SK-N-SH (cell line): ENCODE measurements around the gene TMEM69. TPM values are rescaled to one million over a fixed set of nuclear protein-coding genes. Genes with fewer than 3 reads are reported as not detected.

Experiments used
- CTCF ChIA-PET: fragments of 300-600, 350-600 bp; formaldehyde crosslinking; extraction: SDS; loops from one replicate; lab custom pipeline; 2021; lab: Yijun Ruan, JAX
- POLR2A ChIA-PET: fragments of 350-600 bp; sonication (Branson Sonifier 250); formaldehyde crosslinking; extraction: SDS; loops from one replicate; lab custom pipeline; 2020; ENCODE audit warnings: antibody characterized with exemption, inconsistent platforms; lab: Yijun Ruan, JAX
- DNase-seq: peaks from one replicate; pipeline ENCODE4 v3.0.0; 2012
- H2AFZ ChIP-seq: fragments of 200-600 bp; sonication (generic); 2 replicates; pipeline ENCODE4 v1.8.1; 2016; ENCODE audit warnings: antibody characterized with exemption, mild to moderate bottlenecking, low read depth
- H3F3A ChIP-seq: fragments of 200-600 bp; sonication (generic); replicated peaks from 2 replicates; pipeline ENCODE3; 2016; ENCODE audit warnings: antibody characterized with exemption, mild to moderate bottlenecking; ENCODE audit not compliant: insufficient read depth
- H3K27ac ChIP-seq, 2 experiments: fragments of 200-500 bp in 1 of 2; fragments of 200-600 bp in 1 of 2; sonication (Bioruptor generic) in 1 of 2; sonication (generic), shearing (Covaris generic) in 1 of 2; 2 replicates each; pipeline versions ENCODE4 v1.5.1 to v1.6.1; 2014 to 2016; ENCODE audit warnings: low read depth in 2 of 2, inconsistent platforms in 1 of 2, low read length in 1 of 2, mild to moderate bottlenecking in 1 of 2, mixed read lengths in 1 of 2
- H3K27me3 ChIP-seq: fragments of 200-600 bp; sonication (generic), shearing (Covaris generic); 2 replicates; pipeline ENCODE4 v1.6.1; 2016; ENCODE audit warnings: mixed run types; ENCODE audit not compliant: insufficient read depth
- H3K36me3 ChIP-seq, 2 experiments: fragments of 200-500 bp in 1 of 2; fragments of 200-600 bp in 1 of 2; sonication (Bioruptor generic) in 1 of 2; sonication (generic) in 1 of 2; replicated peaks in 1 of 2; 2 replicates each; pipeline versions ENCODE3 to v1.5.1; 2014 to 2016; ENCODE audit warnings: low read length in 1 of 2, mild to moderate bottlenecking in 1 of 2; ENCODE audit not compliant: insufficient read depth in 2 of 2, control insufficient read depth in 1 of 2
- H3K4me1 ChIP-seq, 2 experiments: fragments of 200-500 bp in 1 of 2; fragments of 200-600 bp in 1 of 2; sonication (Bioruptor generic) in 1 of 2; sonication (generic), shearing (Covaris generic) in 1 of 2; 2 replicates each; pipeline versions ENCODE4 v1.5.1 to v1.6.1; 2014 to 2016; ENCODE audit warnings: low read depth in 1 of 2, low read length in 1 of 2, mixed run types in 1 of 2; ENCODE audit not compliant: insufficient read depth in 2 of 2, control insufficient read depth in 1 of 2
- H3K4me2 ChIP-seq: fragments of 200-600 bp; sonication (generic), shearing (Covaris generic); 2 replicates; pipeline ENCODE4 v1.6.1; 2017; ENCODE audit warnings: mixed run types
- H3K4me3 ChIP-seq, 2 experiments: fragments of 200-500 bp in 1 of 2; fragments of 200-600 bp in 1 of 2; sonication (Bioruptor generic) in 1 of 2; sonication (generic), shearing (Covaris generic) in 1 of 2; 2 replicates each; pipeline versions ENCODE4 v1.5.1 to v1.8.1; 2014 to 2016; ENCODE audit warnings: low read depth in 2 of 2, inconsistent platforms in 1 of 2, low read length in 1 of 2, mild to moderate bottlenecking in 1 of 2, mixed read lengths in 1 of 2, moderate library complexity in 1 of 2
- H3K79me2 ChIP-seq: fragments of 200-600 bp; sonication (generic); 2 replicates; pipeline ENCODE4 v1.8.1; 2017; ENCODE audit warnings: mild to moderate bottlenecking; ENCODE audit not compliant: insufficient read depth
- H3K9ac ChIP-seq: fragments of 200-600 bp; sonication (generic); 2 replicates; pipeline ENCODE4 v1.6.1; 2017; ENCODE audit warnings: mixed run types
- H3K9me2 ChIP-seq: fragments of 200-600 bp; sonication (generic); 2 replicates; pipeline ENCODE4 v1.6.1; 2017; ENCODE audit warnings: mixed run types
- H3K9me3 ChIP-seq: fragments of 200-600 bp; sonication (generic); 2 replicates; pipeline ENCODE4 v1.6.1; 2017; ENCODE audit warnings: mixed run types, mild to moderate bottlenecking, moderate library complexity
- H4K20me1 ChIP-seq: fragments of 200-600 bp; sonication (generic); 2 replicates; pipeline ENCODE4 v1.6.1; 2017; ENCODE audit warnings: mild to moderate bottlenecking, mixed run types; ENCODE audit not compliant: insufficient read depth
- CHD2 ChIP-seq: fragments of 150-350 bp; IDR thresholded peaks from 2 replicates; pipeline ENCODE4 v1.6.1; 2018; ENCODE audit warnings: low read length; ENCODE audit not compliant: partially characterized antibody
- ELF1 ChIP-seq: IDR thresholded peaks from 2 replicates; pipeline ENCODE4 v1.4.0; 2012
- EP300 ChIP-seq, 2 experiments: IDR thresholded peaks; 2 replicates each; pipeline versions ENCODE4 v1.4.0 to v1.6.1; 2012; ENCODE audit warnings: borderline replicate concordance in 1 of 2, low read depth in 1 of 2, low read length in 1 of 2
- EZH2phosphoT487 ChIP-seq: fragments of 200-600 bp; sonication (generic); IDR thresholded peaks from 2 replicates; pipeline ENCODE4 v1.6.1; 2017; ENCODE audit warnings: low read depth, mixed run types, mild to moderate bottlenecking, antibody characterized with exemption, moderate library complexity, borderline replicate concordance
- FOXJ3 ChIP-seq: sonication (generic); formaldehyde crosslinking; IDR thresholded peaks from 2 replicates; pipeline ENCODE4 v1.5.1; 2020; ENCODE audit warnings: mild to moderate bottlenecking, missing genetic modification reagents
- FOXM1 ChIP-seq: IDR thresholded peaks from 2 replicates; pipeline ENCODE4 v1.4.0; 2012; ENCODE audit warnings: low read depth, mild to moderate bottlenecking
- GATA2 ChIP-seq: sonication (generic); formaldehyde crosslinking; IDR thresholded peaks from 2 replicates; pipeline ENCODE4 v1.5.0; 2020; ENCODE audit warnings: mild to moderate bottlenecking, missing genetic modification reagents
- IRF3 ChIP-seq: fragments of 150-350 bp; IDR thresholded peaks from 2 replicates; pipeline ENCODE4 v1.6.1; 2016; ENCODE audit warnings: mild to moderate bottlenecking, low read depth, low read length
- JUND ChIP-seq: IDR thresholded peaks from 2 replicates; pipeline ENCODE4 v1.4.0; 2012
- MEF2A ChIP-seq: IDR thresholded peaks from 2 replicates; pipeline ENCODE4 v1.4.0; 2012; ENCODE audit warnings: low read depth, borderline replicate concordance
- MXI1 ChIP-seq: IDR thresholded peaks from 2 replicates; pipeline ENCODE4 v1.6.1; 2012; ENCODE audit warnings: mild to moderate bottlenecking, low read depth, low read length, improper control_type of control experiment
- PBX3 ChIP-seq: IDR thresholded peaks from 2 replicates; pipeline ENCODE4; 2012
- POLR2AphosphoS5 ChIP-seq: IDR thresholded peaks from 2 replicates; pipeline ENCODE4 v1.6.1; 2012; ENCODE audit warnings: low read depth, low read length
- RAD21 ChIP-seq: IDR thresholded peaks from 2 replicates; pipeline ENCODE4 v1.6.1; 2012; ENCODE audit warnings: mild to moderate bottlenecking, low read length
- RCOR1 ChIP-seq: fragments of 150-350 bp; IDR thresholded peaks from 2 replicates; pipeline ENCODE4 v1.6.1; 2017; ENCODE audit warnings: antibody characterized with exemption, low read length
- RXRA ChIP-seq: IDR thresholded peaks from 2 replicates; pipeline ENCODE4 v1.4.0; 2012; ENCODE audit warnings: low read depth, mild to moderate bottlenecking, borderline replicate concordance
- SIN3A ChIP-seq: IDR thresholded peaks from 2 replicates; pipeline ENCODE4 v1.6.1; 2012; ENCODE audit warnings: low read depth, mild to moderate bottlenecking, low read length, moderate library complexity, borderline replicate concordance
- SMC3 ChIP-seq: IDR thresholded peaks from 2 replicates; pipeline ENCODE4 v1.6.1; 2012; ENCODE audit warnings: low read depth, low read length, improper control_type of control experiment
- WGBS: methylation state at CpG from one replicate; pipeline ENCODE4 v1.1.6; 2017; ENCODE audit warnings: low lambda C conversion rate; 5-methylcytosine and 5-hydroxymethylcytosine counted together
- polyA plus RNA-seq, 3 experiments: library from polyadenylated mRNA; depleted of rRNA; stranded (reverse); fragments of >200 nt; gene quantifications; 2 replicates each; pipeline ENCODE4 v1.2.3, GENCODE V29; 2012
- TF ChIP-seq, protein P1 (sequence below): fragments of 150-350 bp; IDR thresholded peaks from 2 replicates; pipeline ENCODE4 v1.6.1; 2017; ENCODE audit warnings: antibody characterized with exemption, low read length, low read depth, borderline replicate concordance
- TF ChIP-seq, protein P2 (sequence below): IDR thresholded peaks from 2 replicates; pipeline ENCODE4 v1.4.0; 2012; ENCODE audit warnings: low read depth, borderline replicate concordance
- TF ChIP-seq, protein P3 (sequence below): IDR thresholded peaks from 2 replicates; pipeline ENCODE4 v1.4.0; 2012; ENCODE audit warnings: low read depth, borderline replicate concordance

The TMEM69 gene
- polyA plus RNA-seq, 1 of the 3 experiments (the other 2 are of a cell fraction), result 46.1 TPM

GRCh38 chr1:45704637-45705036 lies 16.7 kb downstream of the TMEM69 start:
- ChIA-PET POLR2A (no interaction called here), CTCF (no interaction called here)
- TF ChIP-seq GATA2 (CRISPR knock-in tag), result no peak
- TF ChIP-seq IRF3, result no peak
- TF ChIP-seq POLR2AphosphoS5, result no peak
- TF ChIP-seq ELF1, result no peak
- TF ChIP-seq PBX3, result no peak
- TF ChIP-seq RXRA, result no peak
- TF ChIP-seq RCOR1, result no peak
- no peak for TF ChIP-seq JUND
- no peak for TF ChIP-seq FOXJ3 (CRISPR knock-in tag)
- TF ChIP-seq, protein P1, sequence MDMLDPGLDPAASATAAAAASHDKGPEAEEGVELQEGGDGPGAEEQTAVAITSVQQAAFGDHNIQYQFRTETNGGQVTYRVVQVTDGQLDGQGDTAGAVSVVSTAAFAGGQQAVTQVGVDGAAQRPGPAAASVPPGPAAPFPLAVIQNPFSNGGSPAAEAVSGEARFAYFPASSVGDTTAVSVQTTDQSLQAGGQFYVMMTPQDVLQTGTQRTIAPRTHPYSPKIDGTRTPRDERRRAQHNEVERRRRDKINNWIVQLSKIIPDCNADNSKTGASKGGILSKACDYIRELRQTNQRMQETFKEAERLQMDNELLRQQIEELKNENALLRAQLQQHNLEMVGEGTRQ, result no peak
- TF ChIP-seq CHD2, result no peak
- TF ChIP-seq SIN3A, result no peak
- TF ChIP-seq MEF2A, result no peak
- DNase-seq, result no peak
- no peaks in the 10 kb centered on the region for H3K79me2 ChIP-seq
- no peaks in the 10 kb centered on the region; the same call in 1 of the 2 replicates for H3K9me3 ChIP-seq
- H4K20me1 ChIP-seq, result no peaks in the 10 kb centered on the region
- H3K4me3 ChIP-seq, result no peak overlapping the region
- H2AFZ ChIP-seq, result no peak overlapping the region
- no peak overlapping the region for H3K4me2 ChIP-seq
- peaks cover 0 to 10% of the 10 kb centered on the region in 2 experiments for H3K36me3 ChIP-seq
- WGBS, result 100% methylated on average over 1 of the region's 1 CpG
- no peak overlapping the region for H3K27ac ChIP-seq
- no peaks in the 10 kb centered on the region for H3K4me1 ChIP-seq
- no peaks in the 10 kb centered on the region for H3F3A ChIP-seq
- no peaks in the 10 kb centered on the region for H3K27me3 ChIP-seq
- H3K9ac ChIP-seq, result no peak overlapping the region
- no peaks in the 10 kb centered on the region for H3K9me2 ChIP-seq

DNA sequence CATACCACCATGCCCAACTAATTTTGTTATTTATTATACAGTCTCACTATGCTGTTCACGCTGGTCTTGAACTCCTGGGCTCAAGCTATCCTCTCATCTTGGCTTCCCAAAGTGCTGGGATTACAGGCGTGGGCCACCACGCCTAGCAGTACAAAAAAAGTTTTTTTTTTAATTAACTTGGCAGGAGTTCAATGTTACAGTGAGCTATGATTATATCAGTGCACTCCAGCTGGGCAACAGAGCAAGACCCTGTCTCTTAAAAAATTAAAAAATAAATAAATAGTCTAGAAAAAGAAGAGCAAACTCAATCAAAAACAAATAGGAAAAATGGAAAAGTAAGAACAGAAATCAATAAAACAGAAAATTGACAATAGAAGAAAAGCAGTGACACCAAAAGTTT lies 25.7 kb downstream of the TMEM69 start:
- 98% methylated on average over 3 of the region's 3 CpGs for WGBS
- peaks cover 8 to 32% of the 10 kb centered on the region in 2 experiments for H3K36me3 ChIP-seq
- H3K9me2 ChIP-seq, result no peaks in the 10 kb centered on the region
- no peaks in the 10 kb centered on the region for H3F3A ChIP-seq
- H3K9ac ChIP-seq, result no peak overlapping the region
- ChIA-PET CTCF (interaction anchor here (0.9 kb wide), 1 partner anchor 108 kb away, joined by 3 read pairs; no protein-coding TSS in a partner anchor), POLR2A (no interaction called here)
- H2AFZ ChIP-seq, result no peak overlapping the region
- no peaks in the 10 kb centered on the region for H3K79me2 ChIP-seq
- no peak overlapping the region for H3K27ac ChIP-seq
- H3K9me3 ChIP-seq, result no peaks in the 10 kb centered on the region
- H3K4me2 ChIP-seq, result no peak overlapping the region
- no peak overlapping the region for H3K4me3 ChIP-seq
- no peaks in the 10 kb centered on the region for H4K20me1 ChIP-seq
- H3K27me3 ChIP-seq, result no peaks in the 10 kb centered on the region
- no peaks in the 10 kb centered on the region for H3K4me1 ChIP-seq
- no peak for DNase-seq
- TF ChIP-seq GATA2 (CRISPR knock-in tag) (no peak), EP300 (IDR thresholded peaks at IDR 0.05; ENCODE audit: borderline replicate concordance in 1 of 2, low read depth in 1 of 2, low read length in 1 of 2) (no peak), SIN3A (no peak), EZH2phosphoT487 (no peak), RAD21 (no peak), IRF3 (no peak), MXI1 (no peak), FOXM1 (no peak), SMC3 (no peak)
- TF ChIP-seq, protein P2, sequence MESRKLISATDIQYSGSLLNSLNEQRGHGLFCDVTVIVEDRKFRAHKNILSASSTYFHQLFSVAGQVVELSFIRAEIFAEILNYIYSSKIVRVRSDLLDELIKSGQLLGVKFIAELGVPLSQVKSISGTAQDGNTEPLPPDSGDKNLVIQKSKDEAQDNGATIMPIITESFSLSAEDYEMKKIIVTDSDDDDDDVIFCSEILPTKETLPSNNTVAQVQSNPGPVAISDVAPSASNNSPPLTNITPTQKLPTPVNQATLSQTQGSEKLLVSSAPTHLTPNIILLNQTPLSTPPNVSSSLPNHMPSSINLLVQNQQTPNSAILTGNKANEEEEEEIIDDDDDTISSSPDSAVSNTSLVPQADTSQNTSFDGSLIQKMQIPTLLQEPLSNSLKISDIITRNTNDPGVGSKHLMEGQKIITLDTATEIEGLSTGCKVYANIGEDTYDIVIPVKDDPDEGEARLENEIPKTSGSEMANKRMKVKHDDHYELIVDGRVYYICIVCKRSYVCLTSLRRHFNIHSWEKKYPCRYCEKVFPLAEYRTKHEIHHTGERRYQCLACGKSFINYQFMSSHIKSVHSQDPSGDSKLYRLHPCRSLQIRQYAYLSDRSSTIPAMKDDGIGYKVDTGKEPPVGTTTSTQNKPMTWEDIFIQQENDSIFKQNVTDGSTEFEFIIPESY, result no peak
- TF ChIP-seq, protein P3, sequence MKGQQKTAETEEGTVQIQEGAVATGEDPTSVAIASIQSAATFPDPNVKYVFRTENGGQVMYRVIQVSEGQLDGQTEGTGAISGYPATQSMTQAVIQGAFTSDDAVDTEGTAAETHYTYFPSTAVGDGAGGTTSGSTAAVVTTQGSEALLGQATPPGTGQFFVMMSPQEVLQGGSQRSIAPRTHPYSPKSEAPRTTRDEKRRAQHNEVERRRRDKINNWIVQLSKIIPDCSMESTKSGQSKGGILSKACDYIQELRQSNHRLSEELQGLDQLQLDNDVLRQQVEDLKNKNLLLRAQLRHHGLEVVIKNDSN, result no peak
